MM.1S (cell line): ENCODE data around the gene ADCK2.
"Not testable (repeated sequence)": the region's sequence is repeated elsewhere in the genome, so short reads cannot be mapped to it uniquely, and the experiment has no call there.

Experiments
- CTCF ChIP-seq: fragments of 300-600 bp; sonication (generic); IDR thresholded peaks from 2 replicates; pipeline ENCODE4 v1.5.1; 2016; ENCODE audit warnings: antibody characterized with exemption, low read length, mixed read lengths
- EZH2 ChIP-seq: fragments of 300-600 bp; sonication (generic); optimal IDR thresholded peaks from 2 replicates; pipeline ENCODE3; 2017; ENCODE audit warnings: low read depth, mild to moderate bottlenecking, antibody characterized with exemption, low read length, mixed read lengths

- TF ChIP-seq CTCF, EZH2: not testable (repeated sequence)
These were observed 2.9 kb upstream of the ADCK2 start for GRCh38 chr7:140669862-140670261.
